ENCODE data around the gene TECR.
"Not testable (repeated sequence)": the region's sequence is repeated elsewhere in the genome, so short reads cannot be mapped to it uniquely, and the experiment has no call there.

Gene TECR

GRCh38 chr19:14599548-14600147 lies 70.3 kb downstream of the TECR start:
- no peak for FAIRE-seq

GRCh38 chr19:14603990-14604387 lies 74.6 kb downstream of the TECR start:
- no peak for FAIRE-seq

- FAIRE-seq: no peak
Measured at GRCh38 chr19:14606627-14607026, 77.2 kb downstream of the TECR start.

- no peak for FAIRE-seq
Measured at GRCh38 chr19:14611051-14611450, 81.7 kb downstream of the TECR start.

GRCh38 chr19:14612242-14612641 lies 82.8 kb downstream of the TECR start:
- not testable (repeated sequence) for FAIRE-seq

GRCh38 chr19:14612657-14613056 lies 83.3 kb downstream of the TECR start:
- FAIRE-seq: no peak

- not testable (repeated sequence) for FAIRE-seq
Measured at GRCh38 chr19:14613399-14614098, 84.2 kb downstream of the TECR start.

- no peak for FAIRE-seq
Measured at GRCh38 chr19:14614099-14614412, 84.7 kb downstream of the TECR start.
